GM12891 (cell line): Measurements from ENCODE around the gene GFRA1.

Experiments used
- PAX5 ChIP-seq: IDR thresholded peaks from 2 replicates; pipeline ENCODE4 v1.6.1; 2011; ENCODE audit warnings: low read length, moderate library complexity, mild to moderate bottlenecking; ENCODE audit not compliant: insufficient read depth, severe bottlenecking
- POLR2A ChIP-seq: IDR thresholded peaks from 2 replicates; pipeline ENCODE4 v1.6.1; 2011; ENCODE audit warnings: low read depth, low read length, control low read depth
- POLR2AphosphoS5 ChIP-seq: IDR thresholded peaks from 2 replicates; pipeline ENCODE4 v1.6.1; 2011; ENCODE audit warnings: low read depth, low read length, control low read depth
- TAF1 ChIP-seq: IDR thresholded peaks from 2 replicates; pipeline ENCODE4 v1.6.1; 2011; ENCODE audit warnings: low read depth, low read length, control low read depth

GRCh38 chr10:116044801-116045248 is 228.2 kb downstream of the GFRA1 start:
- TF ChIP-seq POLR2A (no peak), TAF1 (no peak), POLR2AphosphoS5 (no peak), PAX5 (no peak)
